ENCODE results near the gene AP2B1. TPM values are rescaled to one million over a fixed set of nuclear protein-coding genes. Genes with fewer than 3 reads are reported as not detected.

AP2B1 gene
- total RNA-seq, 4 donors from 2014 or later, result 62.0 to 77.2 (median 70.1) TPM

DNA sequence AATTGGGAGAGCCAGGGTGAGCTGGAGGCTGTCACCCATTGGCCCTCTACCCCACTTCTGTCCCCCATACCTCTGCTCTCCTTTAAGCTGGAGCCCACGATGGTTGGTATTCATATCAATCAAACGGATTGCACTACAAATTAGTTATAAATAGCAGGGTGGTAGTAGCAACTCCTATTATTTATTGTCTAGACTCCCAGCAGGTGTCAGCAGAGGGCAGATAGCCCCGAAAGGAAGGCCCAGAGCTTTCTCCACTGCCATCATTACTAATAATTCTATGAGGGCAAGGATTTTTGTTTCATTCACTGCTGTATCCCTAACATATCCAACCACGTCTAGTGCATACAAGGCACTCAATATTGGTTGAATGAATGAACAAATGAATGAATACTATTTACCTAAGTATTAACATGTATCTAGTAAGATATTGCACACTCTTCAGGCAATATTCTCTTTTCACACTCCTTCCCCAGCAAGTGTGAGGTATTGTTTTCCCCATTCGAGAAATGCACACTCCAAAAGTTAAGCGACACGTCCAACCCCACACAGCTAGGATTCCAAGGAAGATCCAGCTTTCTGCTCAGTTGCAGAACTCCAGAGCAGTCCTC is 179.9 kb downstream of the AP2B1 start:
- TF ChIP-seq, protein P1, sequence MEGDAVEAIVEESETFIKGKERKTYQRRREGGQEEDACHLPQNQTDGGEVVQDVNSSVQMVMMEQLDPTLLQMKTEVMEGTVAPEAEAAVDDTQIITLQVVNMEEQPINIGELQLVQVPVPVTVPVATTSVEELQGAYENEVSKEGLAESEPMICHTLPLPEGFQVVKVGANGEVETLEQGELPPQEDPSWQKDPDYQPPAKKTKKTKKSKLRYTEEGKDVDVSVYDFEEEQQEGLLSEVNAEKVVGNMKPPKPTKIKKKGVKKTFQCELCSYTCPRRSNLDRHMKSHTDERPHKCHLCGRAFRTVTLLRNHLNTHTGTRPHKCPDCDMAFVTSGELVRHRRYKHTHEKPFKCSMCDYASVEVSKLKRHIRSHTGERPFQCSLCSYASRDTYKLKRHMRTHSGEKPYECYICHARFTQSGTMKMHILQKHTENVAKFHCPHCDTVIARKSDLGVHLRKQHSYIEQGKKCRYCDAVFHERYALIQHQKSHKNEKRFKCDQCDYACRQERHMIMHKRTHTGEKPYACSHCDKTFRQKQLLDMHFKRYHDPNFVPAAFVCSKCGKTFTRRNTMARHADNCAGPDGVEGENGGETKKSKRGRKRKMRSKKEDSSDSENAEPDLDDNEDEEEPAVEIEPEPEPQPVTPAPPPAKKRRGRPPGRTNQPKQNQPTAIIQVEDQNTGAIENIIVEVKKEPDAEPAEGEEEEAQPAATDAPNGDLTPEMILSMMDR (IDR thresholded peaks at IDR 0.05; ENCODE audit: low read depth), result no peak

DNA sequence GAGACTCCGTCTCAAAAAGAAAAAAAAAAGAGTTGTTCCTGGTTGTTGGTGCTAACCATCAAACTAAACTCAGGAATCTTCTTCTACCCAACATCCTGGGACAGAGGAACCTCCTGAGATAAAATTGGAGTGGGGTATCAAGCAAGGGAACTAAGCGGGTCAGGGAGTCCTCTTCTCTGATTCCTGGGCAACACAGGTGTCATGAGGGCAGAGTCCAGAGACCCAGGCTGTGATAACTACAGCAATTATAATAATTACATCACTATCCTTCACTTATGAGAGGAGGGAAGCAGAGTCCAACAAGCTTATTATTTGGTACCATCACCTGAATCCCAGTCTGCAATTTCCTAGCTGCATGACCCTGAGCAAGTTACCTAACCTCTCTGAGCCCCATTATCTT is 181.7 kb downstream of the AP2B1 start:
- TF ChIP-seq, protein P1 (IDR thresholded peaks at IDR 0.05; ENCODE audit: low read depth), result no peak

DNA sequence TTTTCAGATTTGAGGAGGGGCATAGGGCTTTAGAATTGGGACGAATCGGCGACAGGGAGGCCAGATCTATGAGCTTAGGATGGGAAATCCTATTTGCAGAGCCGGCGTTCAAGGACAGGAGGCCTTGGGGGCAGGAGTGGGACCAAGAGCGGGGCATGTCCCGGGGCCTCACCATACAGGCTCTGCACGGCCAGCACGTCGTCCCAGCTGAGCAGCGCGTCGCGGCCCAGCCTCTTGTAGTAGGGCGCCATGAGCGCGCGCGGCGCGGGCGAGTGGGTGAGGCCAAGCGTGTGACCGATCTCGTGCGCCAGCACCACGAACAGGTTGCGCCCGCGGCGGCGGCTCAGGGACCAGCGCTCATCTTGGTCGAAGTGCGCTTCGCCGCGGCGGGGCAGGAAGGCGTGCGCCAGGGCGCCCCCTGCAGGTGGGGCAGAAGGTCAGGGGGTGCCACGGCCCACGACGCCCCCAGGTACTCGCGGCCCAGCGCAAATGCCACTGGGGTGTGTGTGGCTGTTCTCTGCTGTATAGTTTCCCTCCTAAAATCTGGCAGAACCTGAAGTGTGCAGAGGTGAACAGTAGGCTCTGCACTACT is 182.9 kb downstream of the AP2B1 start:
- TF ChIP-seq, protein P1 (IDR thresholded peaks at IDR 0.05; ENCODE audit: low read depth), result no peak

DNA sequence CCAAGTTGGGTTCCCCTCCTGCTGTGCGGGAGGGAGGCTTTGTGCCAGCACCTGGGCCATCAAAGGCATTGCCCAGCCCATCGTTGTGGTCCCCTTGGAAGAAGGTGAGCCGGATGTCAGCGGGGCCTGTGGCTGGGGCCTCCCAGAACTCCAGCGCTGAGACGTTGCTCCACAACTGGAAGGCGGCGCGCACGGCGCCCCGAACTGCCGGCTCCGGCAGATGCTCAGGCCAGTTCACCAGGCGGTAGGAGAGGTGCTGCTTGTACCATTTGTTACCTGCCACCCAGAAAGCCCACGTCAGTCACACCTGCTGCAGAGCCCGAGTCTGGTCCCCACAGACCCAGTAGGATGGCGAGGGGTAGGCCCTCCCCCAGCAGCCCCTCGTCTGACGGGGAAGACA is 186.0 kb downstream of the AP2B1 start:
- TF ChIP-seq, protein P1 (IDR thresholded peaks at IDR 0.05; ENCODE audit: low read depth), result no peak

DNA sequence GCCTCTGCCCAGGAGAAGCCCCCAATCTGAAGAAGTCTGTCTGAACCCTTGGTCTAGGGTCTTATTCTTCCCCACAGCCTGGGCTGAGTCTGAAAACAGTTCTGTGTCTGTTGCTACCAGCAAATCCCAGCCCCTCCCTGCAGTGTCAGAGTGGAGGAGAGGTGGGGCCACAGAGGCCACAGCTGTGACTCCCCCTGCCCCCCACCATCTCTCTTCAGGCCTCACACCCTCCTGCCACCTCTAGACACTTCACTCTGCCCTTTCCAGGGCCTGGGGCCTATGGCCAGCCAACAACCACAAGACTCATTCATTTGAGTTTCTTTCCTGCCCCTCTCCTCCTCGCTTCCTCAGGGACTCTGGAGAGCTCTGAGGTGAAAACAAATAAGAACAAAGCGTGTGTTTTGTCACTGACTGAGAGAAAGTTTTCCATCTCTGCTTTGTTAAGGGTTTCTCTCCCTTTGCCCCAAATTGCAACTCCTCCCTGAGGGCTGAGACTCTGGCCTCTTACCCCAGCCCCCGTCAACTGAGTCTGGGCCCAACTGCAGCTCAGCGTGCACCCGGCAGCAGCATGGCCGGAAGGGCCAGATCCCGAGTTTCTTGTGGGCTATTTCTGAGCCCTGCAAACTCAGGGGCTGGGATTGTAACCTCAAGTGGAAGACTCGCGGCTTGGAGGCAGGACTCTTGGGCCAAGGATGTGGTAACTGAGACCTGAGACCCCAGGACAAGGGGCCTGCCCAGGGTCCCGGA is 186.7 kb downstream of the AP2B1 start:
- TF ChIP-seq, protein P1 (IDR thresholded peaks at IDR 0.05; ENCODE audit: low read depth), result no peak

DNA sequence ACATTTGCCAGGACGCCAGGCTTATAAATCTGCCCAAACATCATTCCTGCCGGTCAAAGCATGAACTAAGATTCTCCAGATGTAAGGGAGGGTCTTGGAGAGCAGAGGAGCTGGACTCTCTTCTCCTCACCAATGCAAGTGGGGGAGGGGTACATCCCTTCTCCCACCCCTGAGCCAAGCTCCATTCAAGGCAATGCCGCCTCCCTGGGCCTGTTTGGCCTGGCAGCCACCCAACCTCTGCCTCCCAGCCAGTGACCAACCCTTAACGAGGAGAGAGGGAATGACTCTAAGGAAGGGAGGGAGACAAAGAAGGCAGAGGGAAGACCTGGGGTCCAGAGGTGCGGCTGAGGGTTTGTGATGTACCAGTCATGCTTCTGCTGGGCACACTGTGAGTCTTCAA is 187.4 kb downstream of the AP2B1 start:
- TF ChIP-seq, protein P1 (IDR thresholded peaks at IDR 0.05; ENCODE audit: low read depth), result no peak

DNA sequence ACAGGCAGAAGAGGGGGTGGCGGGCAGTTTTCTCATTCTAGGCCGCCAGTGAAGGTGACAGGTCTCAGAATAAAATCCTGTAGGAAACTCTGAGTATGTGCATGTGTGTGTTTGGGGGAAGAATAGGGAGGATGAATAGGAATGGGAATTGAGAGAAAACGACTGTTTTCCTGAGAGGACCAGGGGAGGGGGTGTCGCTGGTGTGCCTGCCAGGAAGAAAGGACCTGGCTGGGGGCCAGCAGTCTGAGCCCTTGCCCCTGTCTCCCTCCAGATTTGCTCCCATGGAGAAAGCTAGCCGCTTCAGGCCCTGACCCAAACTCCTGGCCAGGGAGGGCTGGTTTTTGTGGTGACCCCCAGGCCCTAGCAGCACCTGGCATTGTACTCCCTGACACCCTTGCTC is 187.9 kb downstream of the AP2B1 start:
- TF ChIP-seq, protein P1 (IDR thresholded peaks at IDR 0.05; ENCODE audit: low read depth), result no peak
